Colonic mucosa (tissue), 4 donors: Measurements from ENCODE around the gene HMX3. TPM values are rescaled to one million over a fixed set of nuclear protein-coding genes. Genes with fewer than 3 reads are reported as not detected.
A peak's percentile ranks its signal among the peaks of the same experiment; 100 is the strongest.

Source experiments
- DNase-seq: peaks from one replicate; pipeline ENCODE4 v3.0.0-alpha.2; 2020
- H3K27ac ChIP-seq: fragments of 200-600 bp; one replicate; pipeline ENCODE4 v1.8.0; 2021
- H3K27me3 ChIP-seq: fragments of 200-600 bp; one replicate; pipeline ENCODE4 v1.8.0; 2021
- H3K36me3 ChIP-seq: fragments of 200-600 bp; one replicate; pipeline ENCODE4 v1.8.0; 2021
- H3K4me1 ChIP-seq: fragments of 200-600 bp; one replicate; pipeline ENCODE4 v1.8.0; 2021; ENCODE audit warnings: mild to moderate bottlenecking
- H3K4me3 ChIP-seq: fragments of 200-600 bp; one replicate; pipeline ENCODE4 v1.8.0; 2021
- H3K9ac ChIP-seq, 2 donors: one replicate each; pipeline ENCODE4 v1.7.0; 2013; ENCODE audit warnings: control low read depth in 2 of 2, low read depth in 2 of 2, low read length in 2 of 2
- H3K9me3 ChIP-seq: fragments of 200-600 bp; one replicate; pipeline ENCODE4 v1.8.0; 2021
- intact Hi-C: fragments of 100-400 bp; cut with DNase I; formaldehyde crosslinking; loops from one replicate; pipeline ENCODE4 v1.14.1; 2022
- total RNA-seq, 2 donors: library from RNA; stranded (reverse); fragmentation: NEBNext Ultra II Directional in 1 of 2; extraction: Animal tissue kit (Norgen Biotek cat#: 25700) in 1 of 2; gene quantifications; one replicate each; pipeline ENCODE4 v1.2.1, GENCODE V29; 2021
- TF ChIP-seq, protein P1 (sequence below): fragments of 200-600 bp; IDR thresholded peaks from one replicate; pipeline ENCODE4 v1.8.0; 2022; ENCODE audit warnings: antibody characterized with exemption, mild to moderate bottlenecking
- donor health status: healthy.
- donor health status: DM: no; HTN: no; CAD: no.
- donor health status: DM: no; HTN: no; CAD: no.

Gene HMX3
- total RNA-seq, 2 donors from 2014 or later: 0.35 to 0.64 TPM

- Histone ChIP-seq H3K4me3 (no peak overlapping the region), H3K27me3 (peaks cover 4% of the 10 kb centered on the region), H3K9ac (no peak overlapping the region), H3K27ac (no peak overlapping the region), H3K9me3 (no peaks in the 10 kb centered on the region), H3K4me1 (no peaks in the 10 kb centered on the region), H3K36me3 (no peaks in the 10 kb centered on the region)
- TF ChIP-seq, protein P1, sequence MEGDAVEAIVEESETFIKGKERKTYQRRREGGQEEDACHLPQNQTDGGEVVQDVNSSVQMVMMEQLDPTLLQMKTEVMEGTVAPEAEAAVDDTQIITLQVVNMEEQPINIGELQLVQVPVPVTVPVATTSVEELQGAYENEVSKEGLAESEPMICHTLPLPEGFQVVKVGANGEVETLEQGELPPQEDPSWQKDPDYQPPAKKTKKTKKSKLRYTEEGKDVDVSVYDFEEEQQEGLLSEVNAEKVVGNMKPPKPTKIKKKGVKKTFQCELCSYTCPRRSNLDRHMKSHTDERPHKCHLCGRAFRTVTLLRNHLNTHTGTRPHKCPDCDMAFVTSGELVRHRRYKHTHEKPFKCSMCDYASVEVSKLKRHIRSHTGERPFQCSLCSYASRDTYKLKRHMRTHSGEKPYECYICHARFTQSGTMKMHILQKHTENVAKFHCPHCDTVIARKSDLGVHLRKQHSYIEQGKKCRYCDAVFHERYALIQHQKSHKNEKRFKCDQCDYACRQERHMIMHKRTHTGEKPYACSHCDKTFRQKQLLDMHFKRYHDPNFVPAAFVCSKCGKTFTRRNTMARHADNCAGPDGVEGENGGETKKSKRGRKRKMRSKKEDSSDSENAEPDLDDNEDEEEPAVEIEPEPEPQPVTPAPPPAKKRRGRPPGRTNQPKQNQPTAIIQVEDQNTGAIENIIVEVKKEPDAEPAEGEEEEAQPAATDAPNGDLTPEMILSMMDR: no peak
- no peak for DNase-seq
- intact Hi-C loops: no loop called here
Measured at GRCh38 chr10:123126246-123126645, 9.5 kb upstream of the HMX3 start.

GRCh38 chr10:123129618-123130271 is 6.0 kb upstream of the HMX3 start:
- TF ChIP-seq, protein P1: no peak
- H3K27ac ChIP-seq: no peak overlapping the region
- no peaks in the 10 kb centered on the region for H3K36me3 ChIP-seq
- DNase-seq: no peak
- H3K4me3 ChIP-seq: no peak overlapping the region
- intact Hi-C loops: no loop called here
- H3K9ac ChIP-seq: no peak overlapping the region
- peaks cover 38% of the 10 kb centered on the region for H3K27me3 ChIP-seq
- no peaks in the 10 kb centered on the region for H3K9me3 ChIP-seq
- H3K4me1 ChIP-seq: peaks cover 2% of the 10 kb centered on the region

DNA sequence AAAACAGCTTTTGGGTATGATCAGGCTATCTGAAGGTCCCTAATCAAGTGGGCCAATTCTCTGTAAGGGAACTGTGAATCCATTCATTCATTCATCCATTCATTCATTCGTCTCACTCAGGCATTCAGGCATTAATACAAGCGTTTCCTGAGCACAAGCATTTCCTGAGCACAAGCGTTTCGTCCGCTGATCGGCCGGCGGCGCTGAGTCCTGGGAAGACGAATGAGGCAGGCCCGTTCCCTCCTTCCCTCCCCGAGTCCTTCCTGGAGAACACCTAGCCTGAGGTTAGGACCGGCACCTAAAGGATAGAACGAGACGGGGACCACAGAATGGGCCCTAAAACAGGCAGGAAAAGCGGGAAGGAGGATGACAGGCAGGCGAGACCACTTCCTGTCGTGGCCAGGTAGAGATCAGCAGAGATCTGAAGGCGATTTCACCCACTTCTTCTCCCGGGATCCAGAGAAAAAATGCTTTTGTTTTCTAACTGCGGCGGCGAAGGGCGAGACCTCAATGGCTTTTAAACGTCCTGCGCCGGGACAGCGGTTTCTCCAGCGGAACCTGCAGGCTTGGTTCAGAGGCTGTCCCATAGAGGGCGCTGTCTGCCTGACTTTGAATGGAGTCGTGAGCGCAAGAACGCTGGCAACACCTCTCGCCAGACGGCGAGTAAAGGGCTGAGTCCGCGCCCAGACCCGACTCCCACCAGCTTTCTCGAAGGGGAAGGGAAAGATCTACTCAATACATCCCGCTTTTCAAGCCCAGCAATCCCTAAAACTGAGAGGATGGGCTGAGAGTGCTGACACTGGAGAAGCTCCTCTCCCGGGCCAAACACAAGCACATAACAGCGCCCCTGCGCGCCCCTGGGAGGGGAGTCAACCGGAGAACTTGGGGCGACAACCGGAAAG is 2.9 kb upstream of the HMX3 start:
- no peak overlapping the region for H3K27ac ChIP-seq
- TF ChIP-seq, protein P1: peak; percentile 95
- H3K9me3 ChIP-seq: no peaks in the 10 kb centered on the region
- peak; percentile 88 for DNase-seq
- no peaks in the 10 kb centered on the region for H3K36me3 ChIP-seq
- H3K9ac ChIP-seq: no peak overlapping the region
- peaks cover 68% of the 10 kb centered on the region for H3K27me3 ChIP-seq
- H3K4me1 ChIP-seq: peaks cover 10% of the 10 kb centered on the region
- intact Hi-C loops: loop anchor here (2.0 kb wide), 1 partner anchor 426 kb away; no protein-coding TSS in a partner anchor
- H3K4me3 ChIP-seq: no peak overlapping the region

GRCh38 chr10:123133541-123134342 is 2.0 kb upstream of the HMX3 start:
- peaks cover 78% of the 10 kb centered on the region for H3K27me3 ChIP-seq
- TF ChIP-seq, protein P1: no peak
- no peak overlapping the region for H3K27ac ChIP-seq
- intact Hi-C loops: loop anchor here (2.0 kb wide), 1 partner anchor 425 kb away; no protein-coding TSS in a partner anchor
- H3K9ac ChIP-seq: no peak overlapping the region
- peaks cover 10% of the 10 kb centered on the region for H3K4me1 ChIP-seq
- DNase-seq: no peak
- H3K9me3 ChIP-seq: no peaks in the 10 kb centered on the region
- no peak overlapping the region for H3K4me3 ChIP-seq
- H3K36me3 ChIP-seq: no peaks in the 10 kb centered on the region

- TF ChIP-seq, protein P1: no peak
- no peak overlapping the region for H3K27ac ChIP-seq
- peaks cover 84% of the 10 kb centered on the region for H3K27me3 ChIP-seq
- DNase-seq: no peak
- H3K9me3 ChIP-seq: no peaks in the 10 kb centered on the region
- no peak overlapping the region for H3K9ac ChIP-seq
- H3K4me1 ChIP-seq: peaks cover 10% of the 10 kb centered on the region
- intact Hi-C loops: no loop called here
- H3K4me3 ChIP-seq: no peak overlapping the region
- H3K36me3 ChIP-seq: no peaks in the 10 kb centered on the region
Measured at GRCh38 chr10:123134343-123134914, 1.3 kb upstream of the HMX3 start.
